Keratinocyte (primary cell): ENCODE measurements around the gene CNTNAP3.
"Not testable (repeated sequence)": the region's sequence is repeated elsewhere in the genome, so short reads cannot be mapped to it uniquely, and the experiment has no call there.

ENCODE experiments used
- CTCF ChIP-seq, 3 experiments: IDR thresholded peaks in 1 of 3; conservative IDR thresholded peaks in 1 of 3; optimal IDR thresholded peaks in 1 of 3; 2 replicates in 2 of 3; 3 replicates in 1 of 3; pipeline versions ENCODE3 to v1.5.1; 2011; ENCODE audit warnings: low read length in 3 of 3, mild to moderate bottlenecking in 3 of 3, moderate library complexity in 2 of 3, control low read depth in 1 of 3, inconsistent platforms in 1 of 3; ENCODE audit not compliant: insufficient read depth in 2 of 3; ENCODE audit errors: extremely low read depth in 1 of 3
- EZH2 ChIP-seq: IDR thresholded peaks from one replicate; pipeline ENCODE4 v1.6.1; 2012; ENCODE audit warnings: inconsistent platforms, mild to moderate bottlenecking, low read length, moderate library complexity

- TF ChIP-seq CTCF (optimal IDR thresholded peaks at IDR 0.05 in 1 of 3, IDR thresholded peaks at IDR 0.05 in 1 of 3, conservative IDR thresholded peaks at IDR 0.05 in 1 of 3; ENCODE audit: extremely low read depth in 1 of 3, insufficient read depth in 2 of 3, low read length in 3 of 3); EZH2: not testable (repeated sequence)
Observed at GRCh38 chr9:39242513-39242912, 45.5 kb downstream of the CNTNAP3 start.
